Measurements from ENCODE around the gene LRRC53.

DNA sequence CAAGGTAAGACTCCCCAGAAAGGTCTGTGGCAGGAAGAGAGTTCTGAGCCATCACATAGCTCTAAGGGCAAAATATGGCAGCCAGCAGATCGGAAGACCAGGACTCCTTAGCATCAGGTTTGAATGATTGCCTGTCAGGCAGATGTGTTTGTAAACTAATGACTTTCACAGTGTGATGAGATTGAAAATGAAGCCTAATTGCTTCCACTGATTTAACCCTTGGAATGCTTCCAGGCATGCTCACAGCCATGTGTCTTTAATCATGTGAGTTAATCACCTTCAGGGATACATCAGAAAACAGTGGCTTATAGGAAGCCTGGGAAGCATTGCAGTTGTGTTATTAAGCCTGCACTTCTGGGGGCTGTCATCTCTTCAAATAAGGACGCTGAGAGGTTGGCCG lies 82.8 kb downstream of the LRRC53 start:
- TF ChIP-seq, protein P1, sequence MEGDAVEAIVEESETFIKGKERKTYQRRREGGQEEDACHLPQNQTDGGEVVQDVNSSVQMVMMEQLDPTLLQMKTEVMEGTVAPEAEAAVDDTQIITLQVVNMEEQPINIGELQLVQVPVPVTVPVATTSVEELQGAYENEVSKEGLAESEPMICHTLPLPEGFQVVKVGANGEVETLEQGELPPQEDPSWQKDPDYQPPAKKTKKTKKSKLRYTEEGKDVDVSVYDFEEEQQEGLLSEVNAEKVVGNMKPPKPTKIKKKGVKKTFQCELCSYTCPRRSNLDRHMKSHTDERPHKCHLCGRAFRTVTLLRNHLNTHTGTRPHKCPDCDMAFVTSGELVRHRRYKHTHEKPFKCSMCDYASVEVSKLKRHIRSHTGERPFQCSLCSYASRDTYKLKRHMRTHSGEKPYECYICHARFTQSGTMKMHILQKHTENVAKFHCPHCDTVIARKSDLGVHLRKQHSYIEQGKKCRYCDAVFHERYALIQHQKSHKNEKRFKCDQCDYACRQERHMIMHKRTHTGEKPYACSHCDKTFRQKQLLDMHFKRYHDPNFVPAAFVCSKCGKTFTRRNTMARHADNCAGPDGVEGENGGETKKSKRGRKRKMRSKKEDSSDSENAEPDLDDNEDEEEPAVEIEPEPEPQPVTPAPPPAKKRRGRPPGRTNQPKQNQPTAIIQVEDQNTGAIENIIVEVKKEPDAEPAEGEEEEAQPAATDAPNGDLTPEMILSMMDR (IDR thresholded peaks at IDR 0.05), result no peak
- no peak for TF ChIP-seq EZH2phosphoT487 (IDR thresholded peaks at IDR 0.05; ENCODE audit: borderline replicate concordance, low read depth)
- TF ChIP-seq, protein P2, sequence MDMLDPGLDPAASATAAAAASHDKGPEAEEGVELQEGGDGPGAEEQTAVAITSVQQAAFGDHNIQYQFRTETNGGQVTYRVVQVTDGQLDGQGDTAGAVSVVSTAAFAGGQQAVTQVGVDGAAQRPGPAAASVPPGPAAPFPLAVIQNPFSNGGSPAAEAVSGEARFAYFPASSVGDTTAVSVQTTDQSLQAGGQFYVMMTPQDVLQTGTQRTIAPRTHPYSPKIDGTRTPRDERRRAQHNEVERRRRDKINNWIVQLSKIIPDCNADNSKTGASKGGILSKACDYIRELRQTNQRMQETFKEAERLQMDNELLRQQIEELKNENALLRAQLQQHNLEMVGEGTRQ (IDR thresholded peaks at IDR 0.05; ENCODE audit: borderline replicate concordance, low read depth, low read length), result no peak
- TF ChIP-seq FOXM1 (IDR thresholded peaks at IDR 0.05; ENCODE audit: low read depth), result no peak
- TF ChIP-seq TAF1 (IDR thresholded peaks at IDR 0.05; ENCODE audit: borderline replicate concordance, low read depth, low read length), result no peak
- no peak for TF ChIP-seq RCOR1 (IDR thresholded peaks at IDR 0.05; ENCODE audit: low read length)
